Measurements from ENCODE around the gene KCNMB3. TPM values are rescaled to one million over a fixed set of nuclear protein-coding genes. Genes with fewer than 3 reads are reported as not detected.

KCNMB3 gene, protein sequence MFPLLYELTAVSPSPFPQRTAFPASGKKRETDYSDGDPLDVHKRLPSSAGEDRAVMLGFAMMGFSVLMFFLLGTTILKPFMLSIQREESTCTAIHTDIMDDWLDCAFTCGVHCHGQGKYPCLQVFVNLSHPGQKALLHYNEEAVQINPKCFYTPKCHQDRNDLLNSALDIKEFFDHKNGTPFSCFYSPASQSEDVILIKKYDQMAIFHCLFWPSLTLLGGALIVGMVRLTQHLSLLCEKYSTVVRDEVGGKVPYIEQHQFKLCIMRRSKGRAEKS
- under 1 TPM; 0.40 to 0.69 TPM for total RNA-seq

DNA sequence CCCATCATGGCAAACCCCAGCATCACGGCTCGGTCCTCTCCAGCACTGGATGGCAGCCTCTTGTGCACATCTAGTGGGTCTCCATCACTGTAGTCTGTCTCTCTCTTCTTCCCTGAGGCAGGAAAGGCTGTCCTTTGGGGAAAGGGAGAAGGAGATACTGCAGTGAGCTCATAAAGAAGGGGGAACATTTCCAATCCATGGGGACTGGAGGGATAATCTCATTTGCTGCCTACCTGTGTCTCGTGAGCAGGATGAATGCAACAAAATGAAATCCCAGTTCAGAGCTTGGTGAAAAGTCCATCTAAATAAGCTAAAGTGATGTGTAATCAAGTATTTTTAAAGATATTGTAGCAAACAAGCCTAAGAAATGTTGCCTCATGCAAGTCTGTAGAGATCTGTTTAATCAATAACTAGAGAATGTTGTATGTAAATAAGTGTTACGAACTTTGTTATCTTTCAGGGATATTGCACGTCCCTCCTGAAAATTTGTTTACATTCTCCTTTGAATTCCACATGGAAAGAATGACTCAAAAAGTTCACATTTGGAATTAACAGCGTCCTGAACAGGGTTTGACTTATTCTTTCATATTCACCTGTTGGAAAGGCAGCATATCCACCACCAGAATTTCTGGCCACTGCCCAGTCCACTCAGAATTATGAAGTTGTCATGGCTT is at the start of gene KCNMB3:
TSS of gene KCNMB3 (minus strand) at position 312 of the 674 bp plus-strand sequence. CDS start at position 188, 124 bp downstream.
- H3K4me1 Mint-ChIP-seq, result no peaks in the 10 kb centered on the region
- H3K9me3 Mint-ChIP-seq, result no peaks in the 10 kb centered on the region
- H3K4me3 Mint-ChIP-seq, result no peak within 1 kb of the TSS
- H3K27me3 Mint-ChIP-seq, result no peaks in the 10 kb centered on the region
- ATAC-seq (replicated peaks), result no peak
- H3K36me3 Mint-ChIP-seq (ENCODE audit: low read depth), result no peaks in the 10 kb centered on the region
- no peak within 1 kb of the TSS for H3K27ac Mint-ChIP-seq

DNA sequence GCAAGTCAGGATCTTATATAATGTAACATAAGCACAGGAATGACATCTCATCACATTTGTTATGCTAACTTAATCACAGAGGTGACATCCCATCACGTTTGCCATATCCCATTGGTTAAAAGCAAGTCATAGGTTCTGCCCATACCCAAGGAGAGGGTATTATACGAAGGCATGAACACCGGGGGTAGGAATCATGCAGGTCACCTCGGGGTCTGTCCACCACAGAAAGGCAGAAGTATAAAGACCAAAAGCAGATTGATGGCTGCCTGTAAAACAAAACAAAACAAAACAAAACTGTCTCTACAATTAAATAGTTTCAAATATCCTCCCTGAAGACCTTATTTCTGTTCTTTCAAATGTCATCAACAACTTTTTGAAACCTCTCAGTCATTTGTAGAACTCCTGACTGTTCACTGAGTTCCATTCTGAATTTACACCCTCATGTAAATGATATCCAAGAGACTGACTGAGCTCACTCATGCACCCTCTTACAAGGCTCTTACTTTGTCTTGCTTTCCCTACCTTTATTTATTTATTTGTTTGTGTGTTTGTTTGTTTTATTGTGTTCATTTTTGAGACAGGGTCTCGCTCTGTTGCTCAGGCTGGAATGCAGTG is 49.2 kb upstream of the KCNMB3 start:
- peaks cover 12% of the 10 kb centered on the region for H3K27me3 Mint-ChIP-seq
- no peak overlapping the region for H3K27ac Mint-ChIP-seq
- peaks cover 3% of the 10 kb centered on the region for H3K9me3 Mint-ChIP-seq
- no peak overlapping the region for H3K4me3 Mint-ChIP-seq
- no peaks in the 10 kb centered on the region for H3K4me1 Mint-ChIP-seq
- ATAC-seq (replicated peaks), result peak; percentile 56
- H3K36me3 Mint-ChIP-seq (ENCODE audit: low read depth), result no peaks in the 10 kb centered on the region

DNA sequence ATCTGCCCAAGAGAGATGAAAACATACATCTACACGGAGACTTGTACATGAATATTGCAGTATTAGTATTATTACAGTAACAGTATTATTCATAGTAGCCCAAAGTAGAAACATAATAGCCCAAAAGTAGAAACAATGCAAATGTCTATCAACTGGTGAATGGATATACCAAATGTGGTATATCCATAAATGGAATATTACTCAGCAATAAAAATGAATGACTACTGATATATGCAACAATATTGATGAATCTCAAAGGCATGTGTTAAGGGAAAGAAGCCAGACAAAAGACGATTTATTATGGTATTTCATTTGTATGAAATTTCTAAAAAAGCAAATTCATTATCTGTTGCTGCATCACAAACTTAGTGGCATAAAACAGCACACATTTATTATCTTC is 48.4 kb upstream of the KCNMB3 start:
- H3K27ac Mint-ChIP-seq, result no peak overlapping the region
- ATAC-seq (replicated peaks), result no peak
- H3K27me3 Mint-ChIP-seq, result peaks cover 12% of the 10 kb centered on the region
- no peaks in the 10 kb centered on the region for H3K4me1 Mint-ChIP-seq
- no peak overlapping the region for H3K4me3 Mint-ChIP-seq
- no peaks in the 10 kb centered on the region for H3K36me3 Mint-ChIP-seq (ENCODE audit: low read depth)
- H3K9me3 Mint-ChIP-seq, result peaks cover 3% of the 10 kb centered on the region

DNA sequence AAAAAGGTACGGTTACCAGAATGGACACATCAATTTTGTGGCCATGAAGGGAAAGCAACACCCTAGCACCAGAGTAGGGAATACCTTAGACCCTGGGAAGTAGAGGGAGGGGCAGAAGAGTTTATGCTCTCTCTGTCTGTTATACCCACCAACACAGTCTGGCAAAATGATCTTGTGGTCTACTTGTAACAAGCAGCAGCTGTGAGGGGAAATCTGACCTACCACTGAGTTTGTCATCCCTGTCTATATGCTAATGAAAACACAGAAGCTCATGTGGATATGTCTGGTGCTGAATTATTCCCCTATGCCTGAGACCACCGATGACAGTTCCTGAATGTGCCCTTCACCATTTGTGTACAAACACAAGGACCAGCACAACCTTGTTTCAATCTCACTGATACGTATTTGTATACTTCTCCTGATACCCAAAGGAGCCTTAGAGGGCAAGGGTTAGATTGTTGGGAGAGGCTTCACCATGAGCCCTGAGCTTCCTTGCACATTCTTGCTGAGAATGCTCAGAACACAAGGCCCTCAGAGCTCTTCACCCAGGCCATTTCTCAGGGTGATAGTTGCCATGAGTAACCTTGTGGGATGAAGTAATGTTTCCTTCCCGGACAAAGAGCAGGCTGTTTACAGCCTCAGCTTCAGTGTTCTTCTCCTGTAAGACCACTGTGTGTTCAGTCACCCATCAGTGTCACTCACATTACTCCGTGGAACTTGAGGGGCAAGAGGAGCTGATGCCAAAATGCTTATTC is 47.2 kb upstream of the KCNMB3 start:
- Mint-ChIP-seq H3K9me3 (peaks cover 3% of the 10 kb centered on the region), H3K4me3 (no peak overlapping the region), H3K36me3 (ENCODE audit: low read depth) (no peaks in the 10 kb centered on the region), H3K27ac (no peak overlapping the region), H3K27me3 (peaks cover 8% of the 10 kb centered on the region), H3K4me1 (no peaks in the 10 kb centered on the region)
- no peak for ATAC-seq (replicated peaks)

DNA sequence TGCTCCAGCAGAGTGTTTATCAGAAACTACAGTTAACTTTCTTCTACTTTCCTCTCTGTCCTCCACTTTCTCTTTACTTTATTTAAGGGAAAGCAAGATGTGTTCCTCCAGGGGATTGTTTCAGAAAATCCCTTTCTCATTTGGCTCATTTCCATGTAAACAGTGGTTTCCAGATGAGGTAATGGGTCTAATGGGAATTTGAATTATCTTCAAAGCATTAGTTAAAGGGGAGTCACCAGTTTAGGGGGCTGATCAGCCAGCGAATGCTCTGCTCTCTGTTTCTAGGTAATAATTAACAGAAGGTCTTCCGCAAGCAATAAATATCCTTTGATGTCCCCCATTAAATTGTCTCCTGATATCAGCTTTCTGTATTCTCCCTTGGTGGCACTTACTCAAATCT is 41.5 kb upstream of the KCNMB3 start:
- peaks cover 12% of the 10 kb centered on the region for H3K27me3 Mint-ChIP-seq
- no peak overlapping the region for H3K27ac Mint-ChIP-seq
- no peaks in the 10 kb centered on the region for H3K4me1 Mint-ChIP-seq
- H3K36me3 Mint-ChIP-seq (ENCODE audit: low read depth), result no peaks in the 10 kb centered on the region
- peaks cover 3% of the 10 kb centered on the region for H3K9me3 Mint-ChIP-seq
- ATAC-seq (replicated peaks), result no peak
- no peak overlapping the region for H3K4me3 Mint-ChIP-seq

DNA sequence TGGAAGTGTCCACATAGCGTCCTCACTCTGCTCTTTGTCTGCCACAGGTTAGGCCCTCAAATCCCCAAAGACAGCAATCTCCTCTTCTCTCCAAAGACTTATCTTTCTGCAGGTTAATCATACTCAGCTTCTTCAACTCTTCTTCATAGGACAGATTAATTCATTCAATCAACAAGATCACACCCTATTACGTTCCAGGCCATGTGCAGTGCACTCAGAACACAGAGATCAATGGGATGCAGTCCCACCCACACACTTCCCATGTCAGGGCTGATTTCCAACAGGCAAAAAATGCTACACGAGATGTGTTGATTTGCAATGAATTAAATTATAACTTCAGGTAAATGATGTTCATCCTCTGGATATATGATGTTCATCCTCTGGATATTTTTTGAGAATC is 38.4 kb upstream of the KCNMB3 start:
- H3K27me3 Mint-ChIP-seq, result peaks cover 4% of the 10 kb centered on the region
- H3K9me3 Mint-ChIP-seq, result no peaks in the 10 kb centered on the region
- H3K36me3 Mint-ChIP-seq (ENCODE audit: low read depth), result no peaks in the 10 kb centered on the region
- no peak for ATAC-seq (replicated peaks)
- H3K4me3 Mint-ChIP-seq, result no peak overlapping the region
- no peak overlapping the region for H3K27ac Mint-ChIP-seq
- H3K4me1 Mint-ChIP-seq, result no peaks in the 10 kb centered on the region

DNA sequence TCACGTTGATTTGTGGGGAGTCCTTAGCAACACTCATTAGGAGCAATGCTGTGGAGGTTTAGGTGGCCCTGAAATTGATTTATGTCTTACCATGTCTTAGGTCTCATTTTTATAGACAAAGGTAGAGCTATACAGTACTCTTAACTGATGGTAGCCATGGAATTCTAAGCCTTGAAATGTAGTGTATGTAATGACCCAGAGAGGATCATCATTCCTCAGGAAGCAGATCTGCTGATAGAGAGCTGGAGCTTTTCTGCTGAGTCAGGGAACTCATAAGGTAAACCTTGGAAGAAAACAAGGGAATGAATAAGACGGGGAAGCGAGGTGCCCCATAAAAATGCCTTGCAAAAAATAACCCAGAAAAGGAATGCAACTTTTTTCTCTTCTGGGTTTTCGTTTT is 37.9 kb upstream of the KCNMB3 start:
- Mint-ChIP-seq H3K27ac (no peak overlapping the region), H3K27me3 (peaks cover 4% of the 10 kb centered on the region), H3K4me1 (no peaks in the 10 kb centered on the region), H3K9me3 (no peaks in the 10 kb centered on the region), H3K4me3 (no peak overlapping the region), H3K36me3 (ENCODE audit: low read depth) (no peaks in the 10 kb centered on the region)
- no peak for ATAC-seq (replicated peaks)

DNA sequence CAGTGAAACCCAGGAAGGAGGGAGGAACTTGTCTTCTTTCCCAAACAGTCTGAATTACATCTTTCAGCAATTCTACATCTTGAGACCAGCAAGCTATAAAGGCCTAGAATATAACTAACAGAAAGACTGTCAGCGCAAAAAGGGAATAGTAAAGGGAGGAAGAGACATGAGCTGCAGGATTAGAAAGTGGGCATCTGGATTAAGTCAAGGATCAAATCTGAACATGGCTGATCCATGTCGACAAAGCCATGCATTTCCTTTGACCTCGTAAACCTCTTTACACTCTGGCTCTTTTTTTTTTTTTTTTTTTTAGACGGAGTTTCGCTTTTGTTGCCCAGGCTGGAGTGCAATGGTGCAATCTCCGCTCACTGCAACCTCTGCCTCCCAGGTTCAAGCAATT is 35.4 kb upstream of the KCNMB3 start:
- Mint-ChIP-seq H3K36me3 (ENCODE audit: low read depth) (no peaks in the 10 kb centered on the region), H3K4me3 (no peak overlapping the region), H3K27ac (no peak overlapping the region), H3K9me3 (no peaks in the 10 kb centered on the region), H3K27me3 (peaks cover 9% of the 10 kb centered on the region), H3K4me1 (no peaks in the 10 kb centered on the region)
- no peak for ATAC-seq (replicated peaks)

DNA sequence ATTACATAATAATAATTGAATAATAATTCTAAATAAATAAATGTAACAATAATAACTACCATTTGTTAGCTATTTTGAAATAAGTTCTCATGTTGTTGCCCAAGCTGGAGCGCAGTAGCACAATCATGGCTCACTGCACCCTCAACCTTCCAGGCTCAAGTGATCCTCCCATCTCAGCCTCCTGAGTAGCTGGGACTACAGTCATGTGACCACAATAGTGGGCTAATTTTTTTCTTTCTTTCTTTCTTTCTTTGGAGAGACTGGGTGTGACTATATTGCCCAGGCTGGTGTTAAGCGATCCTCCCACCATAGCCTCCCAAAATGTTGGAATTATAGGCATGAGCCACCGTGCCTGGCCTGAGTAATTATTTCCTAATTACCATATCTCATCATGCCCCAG is 30.9 kb upstream of the KCNMB3 start:
- Mint-ChIP-seq H3K9me3 (no peaks in the 10 kb centered on the region), H3K4me3 (no peak overlapping the region), H3K27ac (no peak overlapping the region), H3K27me3 (peaks cover 15% of the 10 kb centered on the region), H3K4me1 (no peaks in the 10 kb centered on the region), H3K36me3 (ENCODE audit: low read depth) (no peaks in the 10 kb centered on the region)
- ATAC-seq (replicated peaks), result no peak

DNA sequence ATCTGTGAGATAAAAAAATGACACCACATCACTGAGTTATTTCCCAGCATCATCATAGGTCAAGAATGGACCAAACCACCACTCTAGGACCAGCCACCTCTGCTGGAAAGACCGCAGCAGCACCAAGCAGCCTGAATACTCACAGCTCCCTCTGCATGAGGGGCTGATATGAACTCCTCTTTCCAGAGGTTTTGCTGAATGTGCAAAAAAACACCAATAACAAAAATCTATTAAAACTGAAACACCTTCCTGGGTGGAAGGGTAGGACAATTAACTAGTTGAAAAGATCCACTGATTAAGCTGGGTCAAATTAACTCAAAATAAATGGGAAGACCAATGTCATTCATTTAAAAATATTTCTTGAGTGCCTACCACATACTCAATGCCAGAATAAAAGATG is 28.9 kb upstream of the KCNMB3 start:
- Mint-ChIP-seq H3K4me3 (no peak overlapping the region), H3K27me3 (peaks cover 24% of the 10 kb centered on the region), H3K27ac (no peak overlapping the region), H3K9me3 (no peaks in the 10 kb centered on the region), H3K36me3 (ENCODE audit: low read depth) (no peaks in the 10 kb centered on the region), H3K4me1 (no peaks in the 10 kb centered on the region)
- no peak for ATAC-seq (replicated peaks)

DNA sequence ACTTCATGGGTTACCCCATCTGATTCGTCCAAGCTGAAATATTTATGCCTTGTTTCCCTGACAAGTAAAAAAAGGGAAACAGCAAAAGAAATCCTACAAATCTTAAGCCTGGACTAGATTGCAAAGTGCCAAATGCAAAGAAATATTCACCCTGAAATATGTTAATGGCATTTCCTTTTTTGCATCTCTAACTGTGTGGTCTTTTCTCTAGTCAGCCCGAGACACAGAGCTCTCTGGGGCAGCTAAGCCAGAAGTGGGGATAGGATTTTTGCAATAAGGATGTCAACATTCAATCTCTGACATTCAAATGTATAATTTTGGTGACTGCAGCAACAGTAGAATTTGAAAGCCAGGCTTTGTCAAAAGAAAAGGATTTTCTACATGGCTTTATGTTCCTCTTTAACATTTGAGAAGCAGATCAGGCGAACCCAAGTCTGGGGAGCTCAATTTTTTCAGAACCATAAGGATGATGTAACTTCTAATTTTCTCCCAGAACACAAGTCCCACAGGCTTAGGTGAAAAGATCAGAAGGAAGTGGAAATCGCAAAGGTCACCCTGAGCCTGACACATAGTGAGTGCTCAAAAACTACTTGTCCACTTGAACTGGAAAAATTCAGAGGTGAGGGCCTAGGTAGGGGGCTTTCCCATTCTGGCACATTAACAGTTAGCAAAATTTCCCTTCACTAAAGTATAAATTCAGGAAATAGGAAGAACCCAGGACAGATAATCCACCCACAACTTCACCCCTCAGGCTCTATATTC is 28.2 kb upstream of the KCNMB3 start:
- peaks cover 24% of the 10 kb centered on the region for H3K27me3 Mint-ChIP-seq
- no peaks in the 10 kb centered on the region for H3K9me3 Mint-ChIP-seq
- H3K4me3 Mint-ChIP-seq, result no peak overlapping the region
- H3K36me3 Mint-ChIP-seq (ENCODE audit: low read depth), result no peaks in the 10 kb centered on the region
- ATAC-seq (replicated peaks), result no peak
- H3K27ac Mint-ChIP-seq, result no peak overlapping the region
- H3K4me1 Mint-ChIP-seq, result no peaks in the 10 kb centered on the region

DNA sequence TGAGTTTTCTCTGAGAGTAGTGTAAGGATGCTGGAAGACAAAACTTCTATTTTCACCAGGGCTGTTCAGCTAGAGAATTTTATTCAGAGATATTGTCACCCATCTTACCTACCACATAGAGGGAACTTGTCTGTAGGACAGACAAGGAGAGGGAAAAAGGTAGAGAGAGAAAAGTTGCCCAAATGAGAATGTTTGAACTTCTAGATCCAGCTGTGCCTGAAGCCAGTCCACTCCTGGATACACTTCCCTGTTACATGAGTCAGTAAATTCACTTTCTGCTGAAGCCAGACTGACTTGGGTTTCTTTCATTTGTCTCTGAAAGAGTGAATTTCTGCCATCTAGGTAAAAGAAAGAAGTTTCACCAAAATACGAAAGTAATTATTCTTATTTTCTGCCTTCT is 27.2 kb upstream of the KCNMB3 start:
- Mint-ChIP-seq H3K27me3 (peaks cover 24% of the 10 kb centered on the region), H3K36me3 (ENCODE audit: low read depth) (no peaks in the 10 kb centered on the region), H3K9me3 (no peaks in the 10 kb centered on the region), H3K4me1 (no peaks in the 10 kb centered on the region), H3K4me3 (no peak overlapping the region), H3K27ac (no peak overlapping the region)
- no peak for ATAC-seq (replicated peaks)

DNA sequence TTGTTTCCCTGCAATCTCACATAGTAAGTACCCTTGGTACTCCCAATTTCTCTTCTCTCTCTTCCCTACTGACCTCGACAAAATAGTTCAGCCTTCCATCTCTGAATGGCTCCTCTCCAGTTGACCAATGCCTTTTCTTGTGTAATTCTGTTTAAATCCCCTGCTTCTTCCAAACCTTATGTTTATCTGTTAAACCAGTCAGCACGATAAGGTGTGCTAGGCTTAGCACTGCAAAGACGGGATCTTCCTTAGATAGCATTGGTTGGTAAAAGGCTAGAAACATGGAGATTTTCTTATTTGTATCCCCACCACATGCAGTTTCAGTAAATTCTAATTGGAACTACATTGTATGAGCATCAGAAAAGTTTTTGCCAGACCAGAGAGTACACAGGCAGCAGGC is 25.8 kb upstream of the KCNMB3 start:
- Mint-ChIP-seq H3K27ac (no peak overlapping the region), H3K4me1 (no peaks in the 10 kb centered on the region), H3K27me3 (peaks cover 15% of the 10 kb centered on the region), H3K36me3 (ENCODE audit: low read depth) (no peaks in the 10 kb centered on the region), H3K4me3 (no peak overlapping the region), H3K9me3 (no peaks in the 10 kb centered on the region)
- no peak for ATAC-seq (replicated peaks)

DNA sequence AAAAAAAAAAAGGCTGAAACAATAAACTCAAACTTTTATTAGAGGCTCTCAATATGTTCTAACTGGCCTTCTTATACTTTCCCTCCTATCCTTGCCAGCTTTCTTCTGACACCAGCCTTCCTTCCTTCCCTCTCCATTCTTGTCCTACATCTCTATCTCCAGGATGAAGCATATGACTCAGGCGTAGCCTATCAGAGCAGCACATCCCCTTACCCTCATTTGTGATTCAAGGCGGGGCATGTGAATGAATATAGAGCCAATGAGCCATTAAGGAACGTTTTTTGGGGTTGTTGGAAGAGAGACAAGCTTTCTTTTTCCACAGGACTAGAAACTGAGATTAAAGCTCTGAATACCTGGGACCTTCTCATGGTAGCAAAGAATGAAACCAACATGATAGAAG is 25.1 kb upstream of the KCNMB3 start:
- Mint-ChIP-seq H3K4me3 (no peak overlapping the region), H3K27ac (no peak overlapping the region), H3K27me3 (peaks cover 15% of the 10 kb centered on the region), H3K4me1 (no peaks in the 10 kb centered on the region), H3K9me3 (no peaks in the 10 kb centered on the region), H3K36me3 (ENCODE audit: low read depth) (no peaks in the 10 kb centered on the region)
- no peak for ATAC-seq (replicated peaks)

Data from activated T-helper 17 cell treated with anti-CD3 and anti-CD28 coated beads, Interleukin-2, amount 50 U/mL, for 72 hours (primary cell).